GM12878 (cell line): ENCODE results near the gene BPTF. TPM values are rescaled to one million over a fixed set of nuclear protein-coding genes. Genes with fewer than 3 reads are reported as not detected.
A peak's percentile ranks its signal among the peaks of the same experiment; 100 is the strongest.

ENCODE experiments used
- ATF2 ChIP-seq: IDR thresholded peaks from 2 replicates; pipeline ENCODE4 v1.6.1; 2012; ENCODE audit warnings: low read length, inconsistent platforms
- BACH1 ChIP-seq: fragments of 450-650 bp; IDR thresholded peaks from 2 replicates; pipeline ENCODE4 v1.6.1; 2017; ENCODE audit warnings: mild to moderate bottlenecking, borderline replicate concordance
- GABPA ChIP-seq: IDR thresholded peaks from 2 replicates; pipeline ENCODE4 v1.6.1; 2014; ENCODE audit warnings: antibody characterized with exemption, low read depth, mild to moderate bottlenecking, inconsistent platforms
- IKZF2 ChIP-seq, 2 experiments: fragments of 450-650 bp; IDR thresholded peaks; 2 replicates each; pipeline ENCODE4 v1.6.1; 2017; ENCODE audit warnings: mild to moderate bottlenecking in 2 of 2, moderate library complexity in 2 of 2
- JUND ChIP-seq: IDR thresholded peaks from 2 replicates; pipeline ENCODE4 v1.6.1; 2012; ENCODE audit warnings: low read depth, mild to moderate bottlenecking, low read length, improper control_type of control experiment, moderate library complexity
- MXI1 ChIP-seq: fragments of 150-350 bp; IDR thresholded peaks from 2 replicates; pipeline ENCODE4 v1.6.1; 2011; ENCODE audit warnings: low read depth, mild to moderate bottlenecking, inconsistent platforms, low read length, improper control_type of control experiment
- NR2F1 ChIP-seq: fragments of 450-650 bp; conservative IDR thresholded peaks from 2 replicates; pipeline ENCODE4 v1.6.1; 2017; ENCODE audit warnings: mild to moderate bottlenecking
- SP1 ChIP-seq: IDR thresholded peaks from one replicate; pipeline ENCODE4 v1.6.1; 2011; ENCODE audit warnings: low read depth, low read length
- TCF12 ChIP-seq: IDR thresholded peaks from 2 replicates; pipeline ENCODE4 v1.6.1; 2011; ENCODE audit warnings: low read depth, mild to moderate bottlenecking, low read length
- YY1 ChIP-seq: IDR thresholded peaks from 2 replicates; pipeline ENCODE4 v1.6.1; 2011; ENCODE audit warnings: low read depth, mild to moderate bottlenecking, low read length
- ZBTB4 ChIP-seq: fragments of 450-650 bp; formaldehyde crosslinking; IDR thresholded peaks from 2 replicates; pipeline ENCODE4 v1.4.0; 2022; ENCODE audit warnings: mild to moderate bottlenecking, moderate library complexity
- ZNF592 ChIP-seq: fragments of 450-650 bp; IDR thresholded peaks from 2 replicates; pipeline ENCODE4 v1.6.1; 2017; ENCODE audit warnings: mild to moderate bottlenecking, moderate library complexity
- ZZZ3 ChIP-seq: IDR thresholded peaks from 2 replicates; pipeline ENCODE4 v1.6.1; 2011; ENCODE audit warnings: low read depth; ENCODE audit not compliant: control insufficient read depth, insufficient read length
- polyA plus RNA-seq, 11 experiments: library from polyadenylated mRNA; depleted of rRNA in 4 of 11; unstranded in 6 of 11; stranded (reverse) in 5 of 11; fragments of >200 nt; fragmentation: Nextera tagmentation in 4 of 11; fragmentation: Illumina TruSeq in 1 of 11; extraction: Ambion mirVana in 4 of 11; extraction: Trizol in 1 of 11; gene quantifications; 1 replicate in 1 of 11; 2 replicates in 10 of 11; pipeline versions ENCODE4 v1.2.1 to v1.2.3, GENCODE V29; 2011 to 2016; ENCODE audit warnings: inconsistent platforms in 2 of 11, missing spikeins in 2 of 11, low read depth in 1 of 11
- total RNA-seq, 4 experiments: library from RNA; depleted of rRNA in 3 of 4; stranded (reverse); fragments of >200 nt in 3 of 4; fragmentation: Illumina TruSeq in 1 of 4; extraction: Trizol in 1 of 4; gene quantifications; 2 replicates each; pipeline versions ENCODE4 v1.2.1 to v1.2.3, GENCODE V29; 2013 to 2021
- TF ChIP-seq, protein P1 (sequence below): fragments of 150-350 bp; IDR thresholded peaks from 2 replicates; pipeline ENCODE4 v1.6.1; 2016; ENCODE audit warnings: low read depth, low read length

BPTF gene
- total and polyA plus RNA-seq, 10 of the 15 experiments (the other 5 are each of a cell fraction or from before 2014, with no cell fraction given): 19.4 to 78.3 (median 44.8) TPM

DNA sequence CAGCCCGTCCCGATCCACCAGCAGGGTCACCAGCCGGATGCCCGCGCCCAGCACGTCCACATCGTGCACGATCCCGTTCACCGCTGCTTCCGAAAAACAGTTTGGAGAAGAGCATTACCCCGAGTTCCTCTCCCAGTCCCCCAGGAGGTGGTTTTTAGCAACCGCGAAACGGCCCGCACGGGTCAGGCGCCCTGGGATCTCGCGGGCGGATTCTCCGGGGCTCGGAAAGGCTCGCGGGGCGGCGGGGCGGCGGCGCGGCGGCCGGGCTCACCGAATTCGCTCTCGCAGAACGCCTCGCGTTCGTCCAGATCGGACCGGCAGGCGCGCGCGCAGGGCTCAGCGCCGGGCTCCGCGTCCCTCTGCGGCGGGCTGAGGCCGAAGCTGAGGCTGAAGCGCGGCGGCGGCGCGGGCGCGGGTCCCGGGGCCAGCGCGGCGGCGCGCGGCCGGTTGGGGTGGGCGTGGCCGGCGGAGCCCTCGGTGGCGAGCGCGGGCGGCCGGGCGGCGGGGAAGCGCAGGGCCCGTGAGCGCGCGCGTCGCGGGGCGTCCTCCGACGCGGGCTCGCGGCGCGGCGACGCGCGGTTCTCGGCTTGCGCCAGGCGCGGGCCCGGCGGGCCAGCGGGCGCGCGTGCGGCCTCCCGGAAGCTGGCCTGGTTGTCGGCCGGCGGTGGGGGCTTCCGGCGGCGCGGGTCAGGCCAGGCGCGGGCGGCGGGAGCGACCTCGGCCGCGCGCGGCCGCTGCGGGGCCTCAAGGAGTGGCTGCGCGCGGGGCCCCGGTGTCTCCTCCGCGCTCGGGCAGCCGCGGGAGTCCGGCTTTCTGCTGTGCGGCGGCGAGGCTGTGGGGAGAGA, 168.1 kb downstream of the BPTF start (continued):
- TF ChIP-seq ZNF592 (no peak), JUND (no peak), ATF2 (no peak), MXI1 (no peak), YY1 (no peak), GABPA (no peak), ZBTB4 (CRISPR knock-in tag) (no peak), SP1 (no peak), TCF12 (no peak), IKZF2 (IDR thresholded peaks at IDR 0.05) (peak in 1 of 2 experiments; percentile 29; a peak in 1 of 4 replicates), NR2F1 (peak; percentile 50), BACH1 (peak; percentile 55), ZZZ3 (no peak)
- TF ChIP-seq, protein P1, sequence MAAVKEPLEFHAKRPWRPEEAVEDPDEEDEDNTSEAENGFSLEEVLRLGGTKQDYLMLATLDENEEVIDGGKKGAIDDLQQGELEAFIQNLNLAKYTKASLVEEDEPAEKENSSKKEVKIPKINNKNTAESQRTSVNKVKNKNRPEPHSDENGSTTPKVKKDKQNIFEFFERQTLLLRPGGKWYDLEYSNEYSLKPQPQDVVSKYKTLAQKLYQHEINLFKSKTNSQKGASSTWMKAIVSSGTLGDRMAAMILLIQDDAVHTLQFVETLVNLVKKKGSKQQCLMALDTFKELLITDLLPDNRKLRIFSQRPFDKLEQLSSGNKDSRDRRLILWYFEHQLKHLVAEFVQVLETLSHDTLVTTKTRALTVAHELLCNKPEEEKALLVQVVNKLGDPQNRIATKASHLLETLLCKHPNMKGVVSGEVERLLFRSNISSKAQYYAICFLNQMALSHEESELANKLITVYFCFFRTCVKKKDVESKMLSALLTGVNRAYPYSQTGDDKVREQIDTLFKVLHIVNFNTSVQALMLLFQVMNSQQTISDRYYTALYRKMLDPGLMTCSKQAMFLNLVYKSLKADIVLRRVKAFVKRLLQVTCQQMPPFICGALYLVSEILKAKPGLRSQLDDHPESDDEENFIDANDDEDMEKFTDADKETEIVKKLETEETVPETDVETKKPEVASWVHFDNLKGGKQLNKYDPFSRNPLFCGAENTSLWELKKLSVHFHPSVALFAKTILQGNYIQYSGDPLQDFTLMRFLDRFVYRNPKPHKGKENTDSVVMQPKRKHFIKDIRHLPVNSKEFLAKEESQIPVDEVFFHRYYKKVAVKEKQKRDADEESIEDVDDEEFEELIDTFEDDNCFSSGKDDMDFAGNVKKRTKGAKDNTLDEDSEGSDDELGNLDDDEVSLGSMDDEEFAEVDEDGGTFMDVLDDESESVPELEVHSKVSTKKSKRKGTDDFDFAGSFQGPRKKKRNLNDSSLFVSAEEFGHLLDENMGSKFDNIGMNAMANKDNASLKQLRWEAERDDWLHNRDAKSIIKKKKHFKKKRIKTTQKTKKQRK: no peak
